Mesendoderm (in vitro differentiated cells): ENCODE results near the gene BAD.

Source experiments
- DNase-seq: peaks from one replicate; pipeline ENCODE4 v3.0.0; 2013
- H2AK5ac ChIP-seq: 2 replicates; pipeline ENCODE4 v1.6.1; 2013; ENCODE audit warnings: low read length, inconsistent platforms
- H2BK120ac ChIP-seq: 2 replicates; pipeline ENCODE4 v1.6.1; 2013; ENCODE audit warnings: low read depth, mild to moderate bottlenecking, low read length, moderate library complexity, mixed read lengths
- H2BK15ac ChIP-seq: replicated peaks from 2 replicates; pipeline ENCODE4 v1.6.1; 2013; ENCODE audit warnings: low read depth, mild to moderate bottlenecking, moderate library complexity
- H2BK5ac ChIP-seq: 2 replicates; pipeline ENCODE4 v1.6.1; 2013; ENCODE audit warnings: low read length, inconsistent platforms
- H3K18ac ChIP-seq: 2 replicates; pipeline ENCODE4 v1.6.1; 2013; ENCODE audit warnings: mild to moderate bottlenecking, low read length, mixed read lengths
- H3K23ac ChIP-seq: one replicate; pipeline ENCODE4 v1.6.1; 2013; ENCODE audit warnings: low read length
- H3K27ac ChIP-seq: 2 replicates; pipeline ENCODE4 v1.5.1; 2013; ENCODE audit warnings: low read depth, mild to moderate bottlenecking, inconsistent platforms, low read length, moderate library complexity
- H3K27me3 ChIP-seq: 2 replicates; pipeline ENCODE4 v1.6.1; 2013; ENCODE audit warnings: low read length, control low read depth, mild to moderate bottlenecking, inconsistent platforms; ENCODE audit not compliant: insufficient read depth, poor library complexity
- H3K36me3 ChIP-seq: 2 replicates; pipeline ENCODE4 v1.6.1; 2013; ENCODE audit warnings: low read length, inconsistent platforms; ENCODE audit not compliant: control insufficient read depth, insufficient read depth
- H3K4ac ChIP-seq: one replicate; pipeline ENCODE4 v1.6.1; 2013; ENCODE audit warnings: low read depth, mild to moderate bottlenecking, low read length, moderate library complexity
- H3K4me1 ChIP-seq: 2 replicates; pipeline ENCODE4 v1.6.1; 2013; ENCODE audit warnings: low read depth, low read length, inconsistent platforms; ENCODE audit not compliant: control insufficient read depth
- H3K4me2 ChIP-seq: 2 replicates; pipeline ENCODE4 v1.6.1; 2013; ENCODE audit warnings: low read length
- H3K4me3 ChIP-seq: 2 replicates; pipeline ENCODE4 v1.5.1; 2013; ENCODE audit warnings: mild to moderate bottlenecking, low read length
- H3K56ac ChIP-seq: one replicate; pipeline ENCODE4 v1.6.1; 2013; ENCODE audit warnings: low read length
- H3K79me1 ChIP-seq: 2 replicates; pipeline ENCODE4 v1.6.1; 2013; ENCODE audit warnings: low read length, inconsistent platforms
- H3K79me2 ChIP-seq: 2 replicates; pipeline ENCODE4 v1.6.1; 2013; ENCODE audit warnings: mild to moderate bottlenecking, low read length; ENCODE audit not compliant: control insufficient read depth, insufficient read depth
- H3K9ac ChIP-seq: 2 replicates; pipeline ENCODE4 v1.6.1; 2013; ENCODE audit warnings: low read length, inconsistent platforms
- H4K5ac ChIP-seq: one replicate; pipeline ENCODE4 v1.6.1; 2013; ENCODE audit warnings: low read length
- H4K8ac ChIP-seq: one replicate; pipeline ENCODE4 v1.6.1; 2013; ENCODE audit warnings: low read depth, mild to moderate bottlenecking, control low read depth, low read length, moderate library complexity
- WGBS: extraction: QIAGEN DNeasy Blood & Tissue Kit; methylation state at CpG from one replicate; pipeline ENCODE4 v1.1.7; 2013; ENCODE audit warnings: low lambda C conversion rate, missing lambda C conversion rate; ENCODE audit not compliant: insufficient coverage; ENCODE audit errors: extremely low coverage; 5-methylcytosine and 5-hydroxymethylcytosine counted together

The BAD gene

DNA sequence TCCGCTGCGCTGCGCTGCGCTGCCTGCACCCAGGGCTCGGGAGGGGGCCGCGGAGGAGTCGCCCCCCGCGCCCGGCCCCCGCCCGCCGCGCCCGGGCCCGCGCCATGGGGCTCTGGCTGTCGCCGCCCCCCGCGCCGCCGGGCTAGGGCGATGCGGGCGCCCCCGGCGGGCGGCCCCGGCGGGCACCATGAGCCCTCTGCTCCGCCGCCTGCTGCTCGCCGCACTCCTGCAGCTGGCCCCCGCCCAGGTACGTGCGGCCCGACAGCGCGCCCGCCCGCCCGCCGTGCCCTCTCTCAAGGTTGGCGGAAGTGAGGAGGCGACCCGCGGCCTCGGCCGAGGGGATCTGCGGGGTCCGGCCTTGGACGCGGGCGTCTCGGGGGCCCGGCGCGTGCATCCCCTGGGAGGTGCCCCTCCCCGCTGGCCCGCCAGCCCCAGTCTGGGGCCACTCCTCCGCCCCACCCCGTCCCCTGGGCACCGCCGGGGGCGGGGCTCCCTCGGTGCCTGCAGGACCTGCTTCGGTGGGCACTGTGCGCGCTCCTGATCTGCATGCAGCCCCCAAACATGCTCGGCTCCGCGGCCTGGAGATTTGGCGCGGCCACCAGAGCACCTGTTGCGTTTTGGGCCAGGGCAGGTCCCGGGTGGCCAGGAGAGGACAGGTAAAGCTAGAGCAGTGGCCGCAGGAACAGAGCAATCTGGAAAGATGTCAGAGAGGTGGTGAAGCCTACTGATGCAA is 49.7 kb downstream of the BAD start:
- no peak overlapping the region for H2BK15ac ChIP-seq
- no peak overlapping the region for H3K27ac ChIP-seq
- H3K79me2 ChIP-seq, result no peaks in the 10 kb centered on the region
- no peaks in the 10 kb centered on the region for H3K36me3 ChIP-seq
- peak overlapping the region; percentile 28 for H4K8ac ChIP-seq
- WGBS, result no CpG with 5 or more reads among the region's 80 CpGs
- H3K4me3 ChIP-seq, result peak overlapping the region; percentile 17
- H3K23ac ChIP-seq, result no peak overlapping the region
- H4K5ac ChIP-seq, result no peak overlapping the region
- peak overlapping the region; percentile 74 for H3K4ac ChIP-seq
- H3K9ac ChIP-seq, result peak overlapping the region; percentile 76
- H3K27me3 ChIP-seq, result no peaks in the 10 kb centered on the region
- H3K18ac ChIP-seq, result peak overlapping the region; percentile 81
- no peak overlapping the region for H2BK5ac ChIP-seq
- H3K79me1 ChIP-seq, result no peaks in the 10 kb centered on the region
- no peak overlapping the region for H2BK120ac ChIP-seq
- H3K56ac ChIP-seq, result peak overlapping the region; percentile 84
- peak overlapping the region; percentile 45 for H3K4me2 ChIP-seq
- H3K4me1 ChIP-seq, result peaks cover 4% of the 10 kb centered on the region
- DNase-seq, result no peak
- no peak overlapping the region for H2AK5ac ChIP-seq

DNA sequence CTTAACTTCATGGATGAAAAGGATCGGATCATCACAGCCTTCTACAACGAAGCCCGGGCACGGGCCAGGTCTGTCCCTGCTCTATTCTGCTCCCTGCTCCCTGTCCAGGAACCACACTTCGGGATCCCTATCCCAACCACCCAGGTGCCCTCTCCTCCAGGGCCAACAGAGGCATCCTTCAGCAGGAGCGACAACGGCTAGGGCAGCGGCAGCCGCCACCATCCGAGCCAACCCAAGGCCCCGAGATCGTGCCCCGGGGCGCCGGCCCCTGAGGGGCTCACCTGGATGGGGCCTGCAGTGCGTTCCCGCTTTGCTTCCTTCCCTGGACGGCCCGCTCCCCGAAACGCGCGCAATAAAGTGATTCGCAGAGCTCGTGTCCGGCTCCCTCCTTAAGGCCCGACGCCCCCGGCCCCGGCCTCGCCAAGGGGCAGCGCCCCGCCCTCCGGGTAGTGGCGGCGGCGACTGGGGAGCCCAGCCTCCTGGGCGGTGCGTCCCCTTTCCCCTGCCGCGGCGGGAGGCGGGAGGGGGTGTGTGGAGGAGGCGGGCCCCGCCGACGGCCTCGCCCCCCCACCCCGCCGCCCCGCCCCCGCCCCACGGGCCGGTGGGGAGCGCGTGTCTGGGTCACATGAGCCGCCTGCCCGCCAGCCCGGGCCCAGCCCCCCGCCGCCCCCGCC is 50.4 kb downstream of the BAD start, which contains the start of gene VEGFB:
Gene VEGFB (plus strand): TSS at position 672 of the 674 bp plus-strand sequence. CDS start 250 bp downstream, outside the sequence.
- H3K56ac ChIP-seq, result peak within 1 kb of the TSS; percentile 84
- H2BK5ac ChIP-seq, result no peak within 1 kb of the TSS
- no peak within 1 kb of the TSS for H3K23ac ChIP-seq
- no peak for DNase-seq
- no peak within 1 kb of the TSS for H4K5ac ChIP-seq
- H3K4ac ChIP-seq, result peak within 1 kb of the TSS; percentile 74
- H2BK120ac ChIP-seq, result no peak within 1 kb of the TSS
- no peaks in the 10 kb centered on the region for H3K27me3 ChIP-seq
- no peak within 1 kb of the TSS for H3K27ac ChIP-seq
- H3K18ac ChIP-seq, result peak within 1 kb of the TSS; percentile 81
- no peaks in the 10 kb centered on the region for H3K79me2 ChIP-seq
- peak within 1 kb of the TSS; percentile 76 for H3K9ac ChIP-seq
- no CpG with 5 or more reads among the region's 62 CpGs for WGBS
- no peaks in the 10 kb centered on the region for H3K36me3 ChIP-seq
- H2BK15ac ChIP-seq, result no peak within 1 kb of the TSS
- no peaks in the 10 kb centered on the region for H3K79me1 ChIP-seq
- H3K4me3 ChIP-seq, result peak within 1 kb of the TSS; percentile 31
- H2AK5ac ChIP-seq, result no peak within 1 kb of the TSS
- peak within 1 kb of the TSS; percentile 28 for H4K8ac ChIP-seq
- peaks cover 4% of the 10 kb centered on the region for H3K4me1 ChIP-seq
- H3K4me2 ChIP-seq, result peak within 1 kb of the TSS; percentile 45

DNA sequence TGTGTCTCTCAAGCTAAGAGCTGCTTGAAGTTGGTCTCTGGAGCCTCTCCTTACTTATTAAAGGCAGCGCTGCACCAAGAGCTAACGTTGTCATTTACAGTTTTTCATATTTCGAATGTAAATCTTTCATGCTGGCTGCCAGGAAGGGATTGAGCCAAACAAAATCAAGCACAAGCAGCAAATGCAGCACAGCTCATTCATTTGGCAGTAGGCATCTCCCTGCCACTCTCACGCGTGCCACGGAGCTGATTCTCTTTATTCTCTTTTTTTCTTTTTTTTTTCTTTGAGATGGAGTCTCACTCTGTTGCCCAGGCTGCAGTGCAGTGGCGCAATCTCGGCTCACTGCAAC is 51.5 kb downstream of the BAD start:
- Histone ChIP-seq H3K18ac (no peak overlapping the region), H3K9ac (no peak overlapping the region), H3K4me1 (peaks cover 4% of the 10 kb centered on the region), H2BK15ac (no peak overlapping the region), H3K79me2 (no peaks in the 10 kb centered on the region), H4K8ac (no peak overlapping the region), H3K36me3 (no peaks in the 10 kb centered on the region), H3K27me3 (no peaks in the 10 kb centered on the region), H2AK5ac (no peak overlapping the region), H3K4ac (no peak overlapping the region), H3K79me1 (no peaks in the 10 kb centered on the region), H3K56ac (no peak overlapping the region), H3K27ac (no peak overlapping the region), H3K23ac (no peak overlapping the region), H3K4me3 (no peak overlapping the region), H3K4me2 (no peak overlapping the region), H4K5ac (no peak overlapping the region), H2BK120ac (no peak overlapping the region), H2BK5ac (no peak overlapping the region)
- DNase-seq, result no peak
- WGBS, result no CpG with 5 or more reads among the region's 8 CpGs

DNA sequence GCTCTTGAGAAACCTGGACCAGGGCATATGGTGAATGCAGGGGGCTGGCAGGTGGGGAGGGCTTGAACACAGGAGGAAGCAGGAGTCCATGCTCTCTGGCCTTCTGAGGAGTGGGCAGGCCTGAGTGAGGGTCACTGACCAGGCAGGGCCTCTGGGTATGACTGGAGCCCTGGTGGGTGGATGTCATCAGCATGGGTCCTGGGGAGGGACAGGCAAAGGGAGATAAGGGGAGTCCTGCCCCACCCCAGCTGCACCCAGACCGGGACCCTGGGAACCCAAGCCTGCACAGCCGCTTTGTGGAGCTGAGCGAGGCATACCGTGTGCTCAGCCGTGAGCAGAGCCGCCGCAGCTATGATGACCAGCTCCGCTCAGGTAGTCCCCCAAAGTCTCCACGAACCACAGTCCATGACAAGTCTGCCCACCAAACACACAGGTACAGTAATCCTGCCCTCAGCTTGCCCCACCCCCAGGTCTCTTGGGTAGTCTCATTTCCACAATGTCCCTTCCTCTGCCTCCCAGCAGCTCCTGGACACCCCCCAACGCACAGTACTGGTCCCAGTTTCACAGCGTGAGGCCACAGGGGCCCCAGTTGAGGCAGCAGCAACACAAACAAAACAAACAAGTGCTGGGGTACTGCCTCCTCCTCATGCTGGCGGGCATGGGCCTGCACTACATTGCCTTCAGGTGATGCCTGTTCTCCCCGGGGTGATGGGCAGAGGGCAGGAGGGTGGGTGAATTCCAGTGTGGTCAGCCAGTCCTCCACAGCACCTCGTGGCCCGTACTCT is 52.1 kb downstream of the BAD start:
- no peak overlapping the region for H4K8ac ChIP-seq
- H3K27ac ChIP-seq, result no peak overlapping the region
- peaks cover 4% of the 10 kb centered on the region for H3K4me1 ChIP-seq
- no peak overlapping the region for H3K9ac ChIP-seq
- H2BK120ac ChIP-seq, result no peak overlapping the region
- H3K4me2 ChIP-seq, result no peak overlapping the region
- H2BK5ac ChIP-seq, result no peak overlapping the region
- no CpG with 5 or more reads among the region's 15 CpGs for WGBS
- no peak overlapping the region for H3K18ac ChIP-seq
- no peak overlapping the region for H2AK5ac ChIP-seq
- no peak for DNase-seq
- no peak overlapping the region for H3K4ac ChIP-seq
- H2BK15ac ChIP-seq, result no peak overlapping the region
- no peak overlapping the region for H3K23ac ChIP-seq
- no peak overlapping the region for H3K4me3 ChIP-seq
- no peak overlapping the region for H4K5ac ChIP-seq
- no peaks in the 10 kb centered on the region for H3K36me3 ChIP-seq
- no peaks in the 10 kb centered on the region for H3K27me3 ChIP-seq
- H3K79me1 ChIP-seq, result peaks cover 2% of the 10 kb centered on the region
- peak overlapping the region; percentile 34 for H3K56ac ChIP-seq
- no peaks in the 10 kb centered on the region for H3K79me2 ChIP-seq

DNA sequence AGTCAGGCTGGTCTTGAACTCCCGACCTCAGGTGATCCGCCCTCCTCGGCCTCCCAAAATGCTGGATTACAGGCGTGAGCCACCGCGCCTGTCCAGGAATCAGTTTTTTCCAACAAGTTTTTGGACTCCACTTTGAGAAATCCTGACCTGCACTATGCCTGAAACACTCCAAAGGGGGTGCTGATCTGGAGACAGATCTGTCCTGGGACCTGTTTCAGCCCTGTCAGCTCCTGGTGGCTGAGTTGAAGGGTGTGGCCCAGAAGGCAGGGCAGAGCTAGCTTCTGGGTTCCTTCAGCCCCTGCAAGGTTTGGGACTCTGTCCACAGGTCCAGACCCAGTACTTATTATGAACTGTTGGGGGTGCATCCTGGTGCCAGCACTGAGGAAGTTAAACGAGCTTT is 52.9 kb downstream of the BAD start:
- Histone ChIP-seq H3K23ac (no peak overlapping the region), H3K4me2 (no peak overlapping the region), H3K36me3 (no peaks in the 10 kb centered on the region), H3K27me3 (no peaks in the 10 kb centered on the region), H3K4me1 (peaks cover 6% of the 10 kb centered on the region), H4K8ac (no peak overlapping the region), H3K4me3 (no peak overlapping the region), H4K5ac (no peak overlapping the region), H3K56ac (no peak overlapping the region), H3K79me2 (no peaks in the 10 kb centered on the region), H2BK15ac (no peak overlapping the region), H3K27ac (no peak overlapping the region), H3K18ac (no peak overlapping the region), H3K79me1 (peaks cover 4% of the 10 kb centered on the region), H2AK5ac (no peak overlapping the region), H2BK5ac (no peak overlapping the region), H3K4ac (no peak overlapping the region), H2BK120ac (no peak overlapping the region), H3K9ac (no peak overlapping the region)
- no CpG with 5 or more reads among the region's 7 CpGs for WGBS
- DNase-seq, result no peak
